ENCODE measurements around the gene PDE6D.

Gene PDE6D

GRCh38 chr2:231743376-231744116 lies 37.5 kb downstream of the PDE6D start:
- H3K36me3 ChIP-seq (ENCODE audit: control insufficient read depth, insufficient read depth, low read length): peaks cover 5% of the 10 kb centered on the region
- 80 to 91% methylated on average over 7 of the region's 9 CpGs for WGBS, 2 experiments (ENCODE audit: insufficient coverage in 2 of 2)

GRCh38 chr2:231737761-231738160 lies 43.3 kb downstream of the PDE6D start:
- 67 to 94% methylated on average over 5 of the region's 7 CpGs for WGBS, 2 experiments (ENCODE audit: insufficient coverage in 2 of 2)
- Histone ChIP-seq H3K4me1 (ENCODE audit: control insufficient read depth, insufficient read depth, low read length, poor library complexity, severe bottlenecking) (no peaks in the 10 kb centered on the region), H3K9me3 (ENCODE audit: control insufficient read depth, low read length) (no peaks in the 10 kb centered on the region), H3K27ac (ENCODE audit: low read depth, low read length, severe bottlenecking) (no peak overlapping the region), H3K36me3 (ENCODE audit: control insufficient read depth, insufficient read depth, low read length) (peaks cover 12% of the 10 kb centered on the region), H3K4me3 (ENCODE audit: extremely low read depth, insufficient read depth, low read length, poor library complexity, severe bottlenecking) (no peak overlapping the region)

More at GRCh38 chr2:231743376-231744116, 37.5 kb downstream of the PDE6D start:
- no peak overlapping the region for H3K27ac ChIP-seq (ENCODE audit: low read depth, low read length, severe bottlenecking)
- no peak overlapping the region for H3K4me3 ChIP-seq (ENCODE audit: extremely low read depth, insufficient read depth, low read length, poor library complexity, severe bottlenecking)
- H3K9me3 ChIP-seq (ENCODE audit: control insufficient read depth, low read length): no peaks in the 10 kb centered on the region
- H3K4me1 ChIP-seq (ENCODE audit: control insufficient read depth, insufficient read depth, low read length, poor library complexity, severe bottlenecking): peaks cover 5% of the 10 kb centered on the region

DNA sequence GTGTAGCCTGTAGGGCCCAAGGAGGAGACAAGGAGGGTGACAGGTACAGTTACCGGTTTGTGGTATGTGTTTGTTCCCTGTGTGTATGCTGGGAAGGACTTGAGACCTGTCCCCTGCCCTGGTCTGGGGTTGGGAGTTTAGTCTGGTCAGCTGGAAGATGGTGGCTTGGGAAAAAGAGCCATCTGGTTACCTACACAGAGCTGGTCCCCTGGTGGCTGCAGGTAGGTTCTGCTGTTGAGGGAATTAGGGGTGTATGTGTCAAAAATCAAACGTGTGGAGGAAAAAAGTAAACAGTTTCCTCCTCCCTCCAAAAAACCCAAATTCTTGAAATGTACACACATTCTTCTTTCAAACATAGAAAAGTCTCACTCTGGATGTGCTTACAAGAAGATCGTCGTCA lies 48.5 kb downstream of the PDE6D start:
- Histone ChIP-seq H3K36me3 (ENCODE audit: control insufficient read depth, insufficient read depth, low read length) (peaks cover 9% of the 10 kb centered on the region), H3K9me3 (ENCODE audit: control insufficient read depth, low read length) (no peaks in the 10 kb centered on the region), H3K27ac (ENCODE audit: low read depth, low read length, severe bottlenecking) (no peak overlapping the region), H3K4me1 (ENCODE audit: control insufficient read depth, insufficient read depth, low read length, poor library complexity, severe bottlenecking) (no peaks in the 10 kb centered on the region), H3K4me3 (ENCODE audit: extremely low read depth, insufficient read depth, low read length, poor library complexity, severe bottlenecking) (no peak overlapping the region)
- 100% methylated on average over 3 of the region's 4 CpGs for WGBS, 2 experiments (ENCODE audit: insufficient coverage in 2 of 2)

- 70 to 76% methylated on average over 4 of the region's 4 CpGs for WGBS, 2 experiments (ENCODE audit: insufficient coverage in 2 of 2)
- no peak overlapping the region for H3K4me3 ChIP-seq (ENCODE audit: extremely low read depth, insufficient read depth, low read length, poor library complexity, severe bottlenecking)
Observed at GRCh38 chr2:231727621-231728020, 53.5 kb downstream of the PDE6D start.

GRCh38 chr2:231726276-231726675 lies 54.8 kb downstream of the PDE6D start:
- Histone ChIP-seq H3K4me1 (ENCODE audit: control insufficient read depth, insufficient read depth, low read length, poor library complexity, severe bottlenecking) (no peaks in the 10 kb centered on the region), H3K4me3 (ENCODE audit: extremely low read depth, insufficient read depth, low read length, poor library complexity, severe bottlenecking) (no peak overlapping the region), H3K36me3 (ENCODE audit: control insufficient read depth, insufficient read depth, low read length) (no peaks in the 10 kb centered on the region), H3K9me3 (ENCODE audit: control insufficient read depth, low read length) (no peaks in the 10 kb centered on the region), H3K27ac (ENCODE audit: low read depth, low read length, severe bottlenecking) (no peak overlapping the region)
- WGBS, 2 experiments (ENCODE audit: insufficient coverage in 2 of 2): 83 to 87% methylated on average over 6 to 7 of the region's 8 CpGs

More at GRCh38 chr2:231727621-231728020, 53.5 kb downstream of the PDE6D start:
- Histone ChIP-seq H3K27ac (ENCODE audit: low read depth, low read length, severe bottlenecking) (no peak overlapping the region), H3K4me1 (ENCODE audit: control insufficient read depth, insufficient read depth, low read length, poor library complexity, severe bottlenecking) (no peaks in the 10 kb centered on the region), H3K9me3 (ENCODE audit: control insufficient read depth, low read length) (no peaks in the 10 kb centered on the region), H3K36me3 (ENCODE audit: control insufficient read depth, insufficient read depth, low read length) (peaks cover under 1% of the 10 kb centered on the region)

DNA sequence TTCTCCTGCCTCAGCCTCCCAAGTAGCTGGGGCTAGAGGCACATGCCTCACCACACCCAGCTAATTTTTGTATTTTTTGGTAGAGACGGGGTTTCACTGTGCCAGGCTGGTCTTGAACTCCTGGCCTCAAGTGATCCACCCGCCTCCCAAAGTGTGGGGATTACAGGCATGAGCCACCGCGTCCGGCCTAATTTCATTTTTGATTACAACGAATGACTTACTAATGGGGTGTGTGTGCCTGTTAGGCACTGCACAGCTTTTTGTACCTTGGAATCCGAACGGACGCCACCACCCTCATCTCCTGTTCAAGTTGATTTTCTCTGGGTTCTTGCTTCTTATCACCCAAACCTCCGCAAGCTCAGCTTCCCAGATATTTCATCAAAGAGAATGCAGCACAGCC lies 55.6 kb downstream of the PDE6D start:
- Histone ChIP-seq H3K36me3 (ENCODE audit: control insufficient read depth, insufficient read depth, low read length) (no peaks in the 10 kb centered on the region), H3K4me3 (ENCODE audit: extremely low read depth, insufficient read depth, low read length, poor library complexity, severe bottlenecking) (no peak overlapping the region), H3K9me3 (ENCODE audit: control insufficient read depth, low read length) (no peaks in the 10 kb centered on the region), H3K27ac (ENCODE audit: low read depth, low read length, severe bottlenecking) (no peak overlapping the region), H3K4me1 (ENCODE audit: control insufficient read depth, insufficient read depth, low read length, poor library complexity, severe bottlenecking) (no peaks in the 10 kb centered on the region)
- 91 to 100% methylated on average over 4 of the region's 10 CpGs for WGBS, 2 experiments (ENCODE audit: insufficient coverage in 2 of 2)

- WGBS, 2 experiments (ENCODE audit: insufficient coverage in 2 of 2): 82 to 98% methylated on average over 4 to 7 of the region's 8 CpGs
- H3K27ac ChIP-seq (ENCODE audit: low read depth, low read length, severe bottlenecking): no peak overlapping the region
- no peaks in the 10 kb centered on the region for H3K36me3 ChIP-seq (ENCODE audit: control insufficient read depth, insufficient read depth, low read length)
Observed at GRCh38 chr2:231722721-231723307, 58.3 kb downstream of the PDE6D start.

DNA sequence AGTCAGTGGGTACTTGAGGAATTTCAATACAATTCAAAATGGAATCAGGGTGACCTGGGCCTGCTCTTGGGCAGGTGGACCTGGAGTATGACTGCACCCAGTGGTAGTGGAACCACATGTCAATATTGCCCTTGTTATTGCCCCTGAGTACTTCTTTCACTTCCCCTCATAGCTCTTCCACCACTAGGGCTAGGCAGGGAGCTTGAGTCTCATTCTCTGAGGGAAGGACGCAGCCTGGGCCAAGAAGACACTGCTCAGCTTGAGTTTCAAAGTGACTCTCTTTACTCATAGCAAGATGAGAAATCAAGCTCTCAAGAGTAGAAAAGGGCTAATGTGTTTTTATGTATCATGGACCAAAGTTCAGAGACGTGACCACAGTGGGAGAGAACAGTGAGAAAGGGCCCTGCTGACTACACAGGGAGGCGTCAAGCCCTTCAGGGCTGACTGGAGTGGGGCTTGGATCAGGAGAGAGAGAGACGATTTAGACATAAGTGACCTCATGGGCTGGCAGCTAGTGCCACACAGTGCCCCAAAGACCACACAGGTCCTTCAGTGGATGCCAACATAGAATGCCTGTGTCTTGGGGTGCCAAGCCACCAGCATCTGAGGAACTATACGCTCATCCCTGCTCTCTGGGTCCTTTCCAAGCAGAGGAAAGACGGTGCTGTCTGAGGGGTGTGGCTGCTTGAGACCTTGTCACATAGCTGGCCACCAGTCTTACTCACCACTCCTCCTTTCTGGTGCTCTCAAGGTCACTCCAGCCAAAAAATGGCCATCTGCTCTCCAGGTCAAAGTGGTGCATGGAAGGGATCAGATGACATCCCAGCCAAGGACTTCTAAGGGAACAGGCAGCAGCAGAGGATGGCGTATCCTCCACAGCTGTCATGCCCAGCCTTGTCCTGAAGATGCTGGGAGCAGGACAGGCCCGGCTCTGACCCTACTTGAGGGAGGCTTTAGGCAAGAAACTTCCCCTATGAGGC lies 59.8 kb downstream of the PDE6D start:
- H3K27ac ChIP-seq (ENCODE audit: low read depth, low read length, severe bottlenecking): no peak overlapping the region
- H3K9me3 ChIP-seq (ENCODE audit: control insufficient read depth, low read length): no peaks in the 10 kb centered on the region
- no peaks in the 10 kb centered on the region for H3K36me3 ChIP-seq (ENCODE audit: control insufficient read depth, insufficient read depth, low read length)
- no peak overlapping the region for H3K4me3 ChIP-seq (ENCODE audit: extremely low read depth, insufficient read depth, low read length, poor library complexity, severe bottlenecking)
- WGBS, 2 experiments (ENCODE audit: insufficient coverage in 2 of 2): 94 to 95% methylated on average over 6 to 7 of the region's 8 CpGs
- H3K4me1 ChIP-seq (ENCODE audit: control insufficient read depth, insufficient read depth, low read length, poor library complexity, severe bottlenecking): peaks cover 12% of the 10 kb centered on the region

More at GRCh38 chr2:231722721-231723307, 58.3 kb downstream of the PDE6D start:
- Histone ChIP-seq H3K4me1 (ENCODE audit: control insufficient read depth, insufficient read depth, low read length, poor library complexity, severe bottlenecking) (peaks cover 3% of the 10 kb centered on the region), H3K9me3 (ENCODE audit: control insufficient read depth, low read length) (no peaks in the 10 kb centered on the region), H3K4me3 (ENCODE audit: extremely low read depth, insufficient read depth, low read length, poor library complexity, severe bottlenecking) (no peak overlapping the region)

GRCh38 chr2:231720292-231720986 lies 60.6 kb downstream of the PDE6D start:
- Histone ChIP-seq H3K4me1 (ENCODE audit: control insufficient read depth, insufficient read depth, low read length, poor library complexity, severe bottlenecking) (peaks cover 20% of the 10 kb centered on the region), H3K27ac (ENCODE audit: low read depth, low read length, severe bottlenecking) (no peak overlapping the region), H3K4me3 (ENCODE audit: extremely low read depth, insufficient read depth, low read length, poor library complexity, severe bottlenecking) (no peak overlapping the region), H3K36me3 (ENCODE audit: control insufficient read depth, insufficient read depth, low read length) (no peaks in the 10 kb centered on the region), H3K9me3 (ENCODE audit: control insufficient read depth, low read length) (no peaks in the 10 kb centered on the region)
- WGBS, 2 experiments (ENCODE audit: insufficient coverage in 2 of 2): 93 to 100% methylated on average over 1 to 6 of the region's 7 CpGs

DNA sequence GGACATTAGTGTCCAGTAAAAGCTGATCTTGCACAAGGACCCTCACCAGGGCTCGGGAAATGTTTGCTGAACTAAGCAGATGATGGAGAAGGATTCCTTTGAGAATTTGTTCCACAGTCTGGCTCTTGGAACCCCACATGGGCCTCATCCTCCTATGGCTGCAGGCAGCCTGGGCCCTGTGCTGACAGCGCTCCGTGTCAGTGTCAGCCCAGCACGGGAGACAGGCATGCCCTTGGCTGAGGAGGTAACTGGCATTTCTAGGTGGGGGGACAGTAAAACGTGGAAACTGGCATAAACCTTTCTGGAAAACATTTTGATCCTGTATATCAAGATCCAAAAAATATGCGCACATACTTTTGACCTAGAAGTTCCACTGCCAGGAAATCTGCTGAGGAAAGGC lies 62.3 kb downstream of the PDE6D start:
- H3K36me3 ChIP-seq (ENCODE audit: control insufficient read depth, insufficient read depth, low read length): peaks cover 4% of the 10 kb centered on the region
- peaks cover 26% of the 10 kb centered on the region for H3K4me1 ChIP-seq (ENCODE audit: control insufficient read depth, insufficient read depth, low read length, poor library complexity, severe bottlenecking)
- no peak overlapping the region for H3K27ac ChIP-seq (ENCODE audit: low read depth, low read length, severe bottlenecking)
- no peaks in the 10 kb centered on the region for H3K9me3 ChIP-seq (ENCODE audit: control insufficient read depth, low read length)
- H3K4me3 ChIP-seq (ENCODE audit: extremely low read depth, insufficient read depth, low read length, poor library complexity, severe bottlenecking): no peak overlapping the region
- 85 to 93% methylated on average over 6 of the region's 6 CpGs for WGBS, 2 experiments (ENCODE audit: insufficient coverage in 2 of 2)
